Measurements from ENCODE around the gene KCNK1. TPM values are rescaled to one million over a fixed set of nuclear protein-coding genes. Genes with fewer than 3 reads are reported as not detected.

KCNK1 gene
- total and polyA plus RNA-seq, 12 donors: 2.5 to 29.5 (median 14.1) TPM

GRCh38 chr1:233599542-233600073, 14.3 kb upstream of the KCNK1 start:
- intact Hi-C loops (cut with DNase I): no loop called here
- no peak for TF ChIP-seq CTCF (IDR thresholded peaks at IDR 0.05)
- H3K9me3 ChIP-seq: peaks cover 0 to 10% (median 0%) of the 10 kb centered on the region in 11 donors
- 74% methylated on average over 5 of the region's 5 CpGs for WGBS, 2 donors
- no peaks in the 10 kb centered on the region for H3K36me3 ChIP-seq
- ATAC-seq (no peak), DNase-seq (no peak)
- H3K27ac ChIP-seq: no peak overlapping the region
- no peaks in the 10 kb centered on the region for H3K4me1 ChIP-seq
- no peak overlapping the region for H3K4me3 ChIP-seq
- no peaks in the 10 kb centered on the region for H3K27me3 ChIP-seq

GRCh38 chr1:233600488-233600887, 13.4 kb upstream of the KCNK1 start:
- ATAC-seq: no peak
- no peak overlapping the region for H3K4me3 ChIP-seq
- no peaks in the 10 kb centered on the region for H3K36me3 ChIP-seq
- intact Hi-C loops (cut with DNase I): no loop called here
- no peaks in the 10 kb centered on the region for H3K4me1 ChIP-seq
- TF ChIP-seq CTCF (IDR thresholded peaks at IDR 0.05): no peak
- no peak for DNase-seq
- WGBS, 2 donors: 31 to 71% methylated on average over 1 of the region's 1 CpG
- H3K27ac ChIP-seq: no peak overlapping the region
- H3K9me3 ChIP-seq: peaks cover 0 to 12% (median 0%) of the 10 kb centered on the region in 11 donors
- no peaks in the 10 kb centered on the region for H3K27me3 ChIP-seq

GRCh38 chr1:233603478-233603877, 10.4 kb upstream of the KCNK1 start:
- TF ChIP-seq CTCF (IDR thresholded peaks at IDR 0.05): no peak
- Histone ChIP-seq H3K4me3 (no peak overlapping the region), H3K27ac (no peak overlapping the region), H3K4me1 (no peaks in the 10 kb centered on the region), H3K9me3 (peaks cover 0 to 12% (median 0%) of the 10 kb centered on the region in 11 donors), H3K27me3 (no peaks in the 10 kb centered on the region), H3K36me3 (no peaks in the 10 kb centered on the region)
- intact Hi-C loops (cut with DNase I): no loop called here
- DNase-seq: no peak
- ATAC-seq: no peak
- 85 to 90% methylated on average over 2 of the region's 2 CpGs for WGBS, 2 donors

- Histone ChIP-seq H3K9me3 (peaks cover 0 to 12% (median 0%) of the 10 kb centered on the region in 11 donors), H3K4me3 (no peak overlapping the region), H3K27me3 (no peaks in the 10 kb centered on the region), H3K4me1 (no peaks in the 10 kb centered on the region), H3K36me3 (no peaks in the 10 kb centered on the region), H3K27ac (no peak overlapping the region)
- DNase-seq (no peak), ATAC-seq (no peak)
- 85 to 96% methylated on average over 2 of the region's 2 CpGs for WGBS, 2 donors
- no peak for TF ChIP-seq CTCF (IDR thresholded peaks at IDR 0.05)
- intact Hi-C loops (cut with DNase I): no loop called here
Measured at GRCh38 chr1:233605205-233605604, 8.7 kb upstream of the KCNK1 start.
